GM19239 (cell line): ENCODE data around the gene TGFBR1.
A peak's percentile ranks its signal among the peaks of the same experiment; 100 is the strongest.

Experiments used
- DNase-seq: peaks from one replicate; pipeline ENCODE4 v3.0.0; 2011; ENCODE audit warnings: low spot score; ENCODE audit not compliant: insufficient read length
- FAIRE-seq: peaks from 2 replicates; lab custom pipeline; 2011; peaks lifted over from hg19 to GRCh38; lab: Jason Lieb, UNC

Gene TGFBR1

GRCh38 chr9:99104459-99105151 lies at the start of gene TGFBR1:
Gene TGFBR1, plus strand, starts transcription at chr9:99105113. Its CDS starts 93 bp downstream, at chr9:99105206.
- DNase-seq (peak; percentile 98), FAIRE-seq (peak; percentile 71)

- FAIRE-seq: no peak
- no peak for DNase-seq
These were observed 49.5 kb upstream of the TGFBR1 start for GRCh38 chr9:99055384-99055783.

GRCh38 chr9:99056186-99056585 lies 48.7 kb upstream of the TGFBR1 start:
- DNase-seq (no peak), FAIRE-seq (no peak)

GRCh38 chr9:99056886-99057664 lies 47.8 kb upstream of the TGFBR1 start:
- DNase-seq (no peak), FAIRE-seq (no peak)

- DNase-seq: peak; percentile 55
- FAIRE-seq: peak; percentile 92
These were observed 47.0 kb upstream of the TGFBR1 start for GRCh38 chr9:99057665-99058625.

GRCh38 chr9:99058964-99059921 lies 45.7 kb upstream of the TGFBR1 start:
- peak; percentile 42 for FAIRE-seq
- DNase-seq: no peak

- FAIRE-seq (no peak), DNase-seq (no peak)
These were observed 44.3 kb upstream of the TGFBR1 start for GRCh38 chr9:99060621-99061020.

GRCh38 chr9:99062549-99062948 lies 42.4 kb upstream of the TGFBR1 start:
- FAIRE-seq: no peak
- no peak for DNase-seq

GRCh38 chr9:99063522-99063921 lies 41.4 kb upstream of the TGFBR1 start:
- DNase-seq (no peak), FAIRE-seq (no peak)

- no peak for DNase-seq
- no peak for FAIRE-seq
These were observed 38.3 kb upstream of the TGFBR1 start for GRCh38 chr9:99066571-99066970.

GRCh38 chr9:99069075-99069474 lies 35.8 kb upstream of the TGFBR1 start:
- no peak for FAIRE-seq
- DNase-seq: no peak

- DNase-seq (no peak), FAIRE-seq (no peak)
These were observed 35.4 kb upstream of the TGFBR1 start for GRCh38 chr9:99069546-99069945.

- DNase-seq: no peak
- no peak for FAIRE-seq
These were observed 34.2 kb upstream of the TGFBR1 start for GRCh38 chr9:99070681-99071080.

- FAIRE-seq (no peak), DNase-seq (no peak)
These were observed 33.4 kb upstream of the TGFBR1 start for GRCh38 chr9:99071313-99072039.

GRCh38 chr9:99072040-99072394 lies 32.9 kb upstream of the TGFBR1 start:
- no peak for DNase-seq
- FAIRE-seq: no peak

- no peak for DNase-seq
- FAIRE-seq: no peak
These were observed 31.6 kb upstream of the TGFBR1 start for GRCh38 chr9:99073347-99073746.

- no peak for DNase-seq
- no peak for FAIRE-seq
These were observed 30.7 kb upstream of the TGFBR1 start for GRCh38 chr9:99073985-99074901.

- DNase-seq: no peak
- FAIRE-seq: no peak
These were observed 30.0 kb upstream of the TGFBR1 start for GRCh38 chr9:99074902-99075245.
